ENCODE results near the gene SRC.

DNA sequence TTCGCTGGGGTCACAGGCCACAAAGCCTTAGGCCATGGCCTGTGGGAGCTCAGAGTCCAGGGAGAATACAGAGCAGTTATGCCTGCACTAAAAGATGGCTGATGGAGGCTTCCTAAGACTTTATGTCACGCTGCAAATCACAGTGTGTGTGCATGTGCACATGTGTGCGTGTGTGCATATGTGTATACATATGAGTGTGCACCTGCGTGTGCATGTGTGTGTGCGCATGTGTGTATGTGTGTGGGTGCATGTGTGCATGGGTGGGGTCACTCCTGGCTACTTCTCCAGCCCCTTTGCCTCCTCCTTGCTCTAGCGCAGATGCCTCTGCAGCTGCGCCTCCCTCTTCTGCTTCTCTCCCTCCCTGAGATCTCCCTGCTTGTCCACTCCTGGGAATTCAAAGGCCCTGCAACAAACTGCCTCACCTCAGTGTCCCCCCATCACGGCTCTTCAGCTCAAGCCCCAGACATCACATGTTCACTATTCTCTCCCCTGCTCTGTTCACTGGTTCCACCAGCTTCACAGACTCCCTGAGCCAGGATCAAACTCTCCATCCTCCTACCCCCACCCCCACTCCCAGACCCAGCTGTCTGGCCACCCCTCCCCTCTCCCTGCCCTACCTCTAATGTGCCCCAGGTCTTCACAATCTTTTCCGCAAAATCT, 90.7 kb downstream of the SRC start:
- TF ChIP-seq, protein P1, sequence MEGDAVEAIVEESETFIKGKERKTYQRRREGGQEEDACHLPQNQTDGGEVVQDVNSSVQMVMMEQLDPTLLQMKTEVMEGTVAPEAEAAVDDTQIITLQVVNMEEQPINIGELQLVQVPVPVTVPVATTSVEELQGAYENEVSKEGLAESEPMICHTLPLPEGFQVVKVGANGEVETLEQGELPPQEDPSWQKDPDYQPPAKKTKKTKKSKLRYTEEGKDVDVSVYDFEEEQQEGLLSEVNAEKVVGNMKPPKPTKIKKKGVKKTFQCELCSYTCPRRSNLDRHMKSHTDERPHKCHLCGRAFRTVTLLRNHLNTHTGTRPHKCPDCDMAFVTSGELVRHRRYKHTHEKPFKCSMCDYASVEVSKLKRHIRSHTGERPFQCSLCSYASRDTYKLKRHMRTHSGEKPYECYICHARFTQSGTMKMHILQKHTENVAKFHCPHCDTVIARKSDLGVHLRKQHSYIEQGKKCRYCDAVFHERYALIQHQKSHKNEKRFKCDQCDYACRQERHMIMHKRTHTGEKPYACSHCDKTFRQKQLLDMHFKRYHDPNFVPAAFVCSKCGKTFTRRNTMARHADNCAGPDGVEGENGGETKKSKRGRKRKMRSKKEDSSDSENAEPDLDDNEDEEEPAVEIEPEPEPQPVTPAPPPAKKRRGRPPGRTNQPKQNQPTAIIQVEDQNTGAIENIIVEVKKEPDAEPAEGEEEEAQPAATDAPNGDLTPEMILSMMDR (IDR thresholded peaks at IDR 0.05): no peak
- TF ChIP-seq POLR2AphosphoS5 (IDR thresholded peaks at IDR 0.05) (no peak), POLR2A (IDR thresholded peaks at IDR 0.05) (no peak), EP300 (IDR thresholded peaks at IDR 0.05) (no peak)

Measured in suprapubic skin (tissue), 4 donors.